ENCODE data around the gene VASP.
A peak's percentile ranks its signal among the peaks of the same experiment; 100 is the strongest.

VASP gene

DNA sequence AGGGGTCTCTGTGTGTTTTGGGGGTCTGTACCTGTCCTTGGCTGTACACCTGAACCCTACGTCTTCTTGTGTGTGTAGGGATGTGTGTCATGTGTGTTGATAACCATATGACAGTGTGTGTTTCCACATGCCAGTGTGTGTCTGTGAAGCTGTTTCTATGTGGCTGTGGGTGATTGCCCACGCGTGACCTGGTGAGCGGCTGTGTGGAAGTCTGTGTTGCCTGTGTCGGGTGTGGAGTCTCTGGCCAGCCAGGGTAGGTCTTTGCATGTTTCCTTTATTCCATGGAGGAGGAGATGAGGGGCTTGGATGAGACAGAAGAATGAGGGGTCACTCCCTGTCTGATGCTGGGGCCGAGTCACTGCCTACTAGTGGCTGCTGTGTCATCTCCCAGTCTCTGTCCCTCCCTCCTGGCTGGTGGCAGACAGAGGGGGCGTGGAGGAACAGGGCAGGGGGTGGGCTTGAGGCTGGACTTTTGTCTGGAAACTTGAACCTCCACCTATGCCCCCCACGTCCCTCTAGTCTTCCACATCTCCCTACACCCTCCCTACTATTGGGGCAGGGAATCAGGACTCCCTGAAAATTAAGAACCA is 42.3 kb upstream of the VASP start:
- no peak for DNase-seq (ENCODE audit: low read depth)
- TF ChIP-seq, protein P1, sequence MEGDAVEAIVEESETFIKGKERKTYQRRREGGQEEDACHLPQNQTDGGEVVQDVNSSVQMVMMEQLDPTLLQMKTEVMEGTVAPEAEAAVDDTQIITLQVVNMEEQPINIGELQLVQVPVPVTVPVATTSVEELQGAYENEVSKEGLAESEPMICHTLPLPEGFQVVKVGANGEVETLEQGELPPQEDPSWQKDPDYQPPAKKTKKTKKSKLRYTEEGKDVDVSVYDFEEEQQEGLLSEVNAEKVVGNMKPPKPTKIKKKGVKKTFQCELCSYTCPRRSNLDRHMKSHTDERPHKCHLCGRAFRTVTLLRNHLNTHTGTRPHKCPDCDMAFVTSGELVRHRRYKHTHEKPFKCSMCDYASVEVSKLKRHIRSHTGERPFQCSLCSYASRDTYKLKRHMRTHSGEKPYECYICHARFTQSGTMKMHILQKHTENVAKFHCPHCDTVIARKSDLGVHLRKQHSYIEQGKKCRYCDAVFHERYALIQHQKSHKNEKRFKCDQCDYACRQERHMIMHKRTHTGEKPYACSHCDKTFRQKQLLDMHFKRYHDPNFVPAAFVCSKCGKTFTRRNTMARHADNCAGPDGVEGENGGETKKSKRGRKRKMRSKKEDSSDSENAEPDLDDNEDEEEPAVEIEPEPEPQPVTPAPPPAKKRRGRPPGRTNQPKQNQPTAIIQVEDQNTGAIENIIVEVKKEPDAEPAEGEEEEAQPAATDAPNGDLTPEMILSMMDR (IDR thresholded peaks at IDR 0.05; ENCODE audit: insufficient read depth, low read depth, low read length, missing control alignments): no peak
- no peak overlapping the region for H3K4me3 ChIP-seq (ENCODE audit: low read depth, low read length)

DNA sequence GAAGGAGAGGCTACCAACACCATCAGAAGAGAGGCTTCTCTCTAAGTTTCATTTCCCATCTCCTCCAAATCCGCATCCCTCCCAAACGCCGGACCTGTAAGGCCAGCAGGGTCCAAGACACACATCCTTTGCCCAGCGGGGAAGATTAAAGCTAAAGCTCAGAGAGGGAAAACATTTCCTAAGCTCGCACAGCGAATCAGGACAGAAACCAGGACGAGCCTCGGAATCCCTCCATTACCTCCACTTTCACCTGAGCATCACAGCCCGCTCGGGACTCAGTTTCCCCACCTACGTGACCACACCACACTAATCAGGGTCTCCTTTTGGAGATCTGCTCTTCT is 40.2 kb upstream of the VASP start:
- TF ChIP-seq, protein P1 (IDR thresholded peaks at IDR 0.05; ENCODE audit: insufficient read depth, low read depth, low read length, missing control alignments): no peak
- DNase-seq (ENCODE audit: low read depth): no peak
- H3K4me3 ChIP-seq (ENCODE audit: low read depth, low read length): peak overlapping the region; percentile 84

DNA sequence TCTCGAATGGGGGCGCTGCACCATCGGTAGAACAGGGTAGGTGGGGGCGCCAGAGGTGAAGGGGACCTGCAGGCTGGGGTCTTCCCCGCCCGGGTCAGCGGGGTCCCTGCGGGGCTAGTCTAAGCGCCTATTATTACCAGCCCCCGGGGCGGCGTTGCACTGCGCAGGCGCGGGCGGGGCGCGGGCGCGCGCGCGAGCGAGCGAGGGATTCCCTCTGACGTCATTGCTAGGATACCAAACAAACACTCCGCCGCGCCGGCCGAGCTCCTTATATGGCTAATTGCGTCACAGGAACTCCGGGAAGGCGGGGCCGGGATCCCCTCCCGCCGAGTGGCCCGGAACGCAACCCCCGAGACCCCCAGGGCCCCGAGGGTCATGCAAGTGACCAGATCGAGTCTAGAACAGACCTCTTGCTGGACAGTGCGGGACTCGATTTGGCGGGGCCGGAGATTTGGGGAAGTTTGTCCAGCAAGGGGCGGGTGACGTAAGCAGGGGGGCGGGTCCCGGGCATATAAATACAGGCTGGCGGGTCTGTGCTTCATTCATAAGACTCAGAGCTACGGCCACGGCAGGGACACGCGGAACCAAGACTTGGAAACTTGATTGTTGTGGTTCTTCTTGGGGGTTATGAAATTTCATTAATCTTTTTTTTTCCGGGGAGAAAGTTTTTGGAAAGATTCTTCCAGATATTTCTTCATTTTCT is 39.7 kb upstream of the VASP start, which contains the start of gene FOSB:
Gene FOSB, plus strand, starts transcription at position 541 of the 703 bp plus-strand sequence. CDS start 591 bp downstream, outside the sequence.
- TF ChIP-seq, protein P1 (IDR thresholded peaks at IDR 0.05; ENCODE audit: insufficient read depth, low read depth, low read length, missing control alignments): no peak
- peak; percentile 96 for DNase-seq (ENCODE audit: low read depth)
- H3K4me3 ChIP-seq (ENCODE audit: low read depth, low read length): peak within 1 kb of the TSS; percentile 84

DNA sequence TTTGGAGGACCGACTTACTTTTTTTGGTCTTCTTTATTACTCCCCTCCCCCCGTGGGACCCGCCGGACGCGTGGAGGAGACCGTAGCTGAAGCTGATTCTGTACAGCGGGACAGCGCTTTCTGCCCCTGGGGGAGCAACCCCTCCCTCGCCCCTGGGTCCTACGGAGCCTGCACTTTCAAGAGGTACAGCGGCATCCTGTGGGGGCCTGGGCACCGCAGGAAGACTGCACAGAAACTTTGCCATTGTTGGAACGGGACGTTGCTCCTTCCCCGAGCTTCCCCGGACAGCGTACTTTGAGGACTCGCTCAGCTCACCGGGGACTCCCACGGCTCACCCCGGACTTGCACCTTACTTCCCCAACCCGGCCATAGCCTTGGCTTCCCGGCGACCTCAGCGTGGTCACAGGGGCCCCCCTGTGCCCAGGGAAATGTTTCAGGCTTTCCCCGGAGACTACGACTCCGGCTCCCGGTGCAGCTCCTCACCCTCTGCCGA is 39.1 kb upstream of the VASP start:
- H3K4me3 ChIP-seq (ENCODE audit: low read depth, low read length): peak overlapping the region; percentile 84
- DNase-seq (ENCODE audit: low read depth): peak; percentile 31
- TF ChIP-seq, protein P1 (IDR thresholded peaks at IDR 0.05; ENCODE audit: insufficient read depth, low read depth, low read length, missing control alignments): no peak

DNA sequence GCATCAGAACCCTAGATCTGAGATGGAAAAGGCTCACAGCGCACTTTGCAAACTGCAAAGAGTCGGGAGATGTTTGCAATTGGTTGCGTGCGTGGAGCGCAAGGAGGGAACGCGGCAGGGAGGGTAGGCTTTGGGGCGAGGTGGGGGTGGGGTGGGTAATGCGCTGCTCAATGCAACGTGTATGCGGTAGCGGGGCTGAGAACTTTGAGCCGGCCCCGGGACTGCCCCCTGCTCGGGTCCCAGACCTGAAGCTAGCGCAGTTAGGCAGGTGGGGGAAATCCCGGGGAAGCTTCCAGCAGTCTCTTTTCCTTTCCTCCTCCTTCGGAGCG is 38.5 kb upstream of the VASP start:
- no peak for DNase-seq (ENCODE audit: low read depth)
- peak overlapping the region; percentile 84 for H3K4me3 ChIP-seq (ENCODE audit: low read depth, low read length)
- TF ChIP-seq, protein P1 (IDR thresholded peaks at IDR 0.05; ENCODE audit: insufficient read depth, low read depth, low read length, missing control alignments): no peak

DNA sequence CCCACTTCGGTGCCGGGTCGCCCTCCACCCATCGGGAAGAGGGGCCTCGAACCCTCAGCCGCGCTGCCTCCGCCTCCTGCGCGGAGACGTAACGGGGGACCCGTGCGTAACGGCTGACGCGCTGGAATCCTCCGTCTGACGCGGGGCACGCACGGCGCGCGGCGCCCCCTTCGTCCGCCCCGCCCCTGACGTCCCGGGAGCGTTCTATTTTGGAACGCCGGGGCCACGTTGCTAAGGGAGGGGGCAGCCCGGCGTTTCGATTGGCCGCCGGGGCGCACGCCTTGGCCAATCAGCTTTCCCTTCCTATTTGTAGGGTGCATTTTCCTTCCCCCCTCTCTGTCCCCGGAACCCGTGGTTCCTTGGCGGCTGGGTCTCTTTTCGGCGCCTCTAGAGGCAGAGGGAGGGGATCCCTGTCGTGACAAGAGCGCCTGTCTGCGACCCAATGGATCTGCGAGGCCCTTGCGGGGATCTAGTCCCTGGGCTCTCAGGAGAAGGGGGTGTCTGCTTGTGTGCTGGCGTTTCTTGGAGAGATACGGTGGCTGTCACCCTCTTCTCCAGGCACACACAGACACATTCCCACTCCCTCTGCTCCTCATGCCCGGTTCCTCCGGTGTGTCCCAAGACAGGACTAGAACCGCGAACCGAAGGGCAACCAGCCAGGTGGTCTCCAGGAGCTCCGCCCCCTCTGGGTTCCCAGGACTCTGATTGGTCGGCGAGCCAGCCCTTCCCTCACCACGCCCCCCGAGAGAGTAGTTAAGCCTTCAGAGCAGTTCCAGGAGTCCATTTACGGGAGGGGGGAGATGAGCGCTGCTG is 37.9 kb upstream of the VASP start:
- TF ChIP-seq, protein P1 (IDR thresholded peaks at IDR 0.05; ENCODE audit: insufficient read depth, low read depth, low read length, missing control alignments): no peak
- peak; percentile 98 for DNase-seq (ENCODE audit: low read depth)
- H3K4me3 ChIP-seq (ENCODE audit: low read depth, low read length): peak overlapping the region; percentile 84

All from GM12865 (cell line).